Stimulated activated CD4-positive, alpha-beta T cell treated with anti-CD3 and anti-CD28 coated beads, Interleukin-2, amount 100 ng/mL, for 4 hours (primary cell): ENCODE measurements around the gene RNASE12.
"Not testable (repeated sequence)": the region's sequence is repeated elsewhere in the genome, so short reads cannot be mapped to it uniquely, and the experiment has no call there.

Source experiments
- DNase-seq: peaks from one replicate; pipeline ENCODE4 v3.0.0-alpha.2; 2020; ENCODE audit warnings: low read depth

The RNASE12 gene

GRCh38 chr14:20578784-20579502, 12.2 kb downstream of the RNASE12 start:
- DNase-seq, result no peak

- DNase-seq, result no peak
These were observed 12.9 kb downstream of the RNASE12 start for GRCh38 chr14:20578325-20578724.

GRCh38 chr14:20572382-20572990, 18.7 kb downstream of the RNASE12 start:
- DNase-seq, result not testable (repeated sequence)

DNA sequence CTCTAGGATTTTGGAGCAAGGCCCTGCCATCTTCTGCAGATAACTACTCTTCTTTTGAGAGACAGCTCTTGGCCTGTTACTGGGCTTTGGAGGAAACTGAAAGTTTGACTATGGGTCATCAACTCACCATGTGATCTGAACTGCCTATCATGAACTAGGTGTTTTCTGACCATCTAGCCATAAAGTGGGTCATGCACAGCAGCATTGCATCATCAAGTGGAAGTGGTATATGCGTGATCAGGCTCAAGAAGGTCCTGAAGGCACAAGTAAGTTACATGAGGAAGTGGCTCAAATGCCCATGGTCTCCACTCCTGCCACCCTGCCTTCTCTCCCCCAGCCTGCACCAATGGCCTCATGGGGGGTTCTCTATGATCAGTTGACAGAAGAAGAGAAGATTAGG, 20.5 kb downstream of the RNASE12 start:
- not testable (repeated sequence) for DNase-seq

- DNase-seq, result not testable (repeated sequence)
These were observed 21.3 kb downstream of the RNASE12 start for GRCh38 chr14:20569865-20570264.

GRCh38 chr14:20569066-20569465, 22.1 kb downstream of the RNASE12 start:
- no peak for DNase-seq

GRCh38 chr14:20568393-20568792, 22.8 kb downstream of the RNASE12 start:
- no peak for DNase-seq

DNA sequence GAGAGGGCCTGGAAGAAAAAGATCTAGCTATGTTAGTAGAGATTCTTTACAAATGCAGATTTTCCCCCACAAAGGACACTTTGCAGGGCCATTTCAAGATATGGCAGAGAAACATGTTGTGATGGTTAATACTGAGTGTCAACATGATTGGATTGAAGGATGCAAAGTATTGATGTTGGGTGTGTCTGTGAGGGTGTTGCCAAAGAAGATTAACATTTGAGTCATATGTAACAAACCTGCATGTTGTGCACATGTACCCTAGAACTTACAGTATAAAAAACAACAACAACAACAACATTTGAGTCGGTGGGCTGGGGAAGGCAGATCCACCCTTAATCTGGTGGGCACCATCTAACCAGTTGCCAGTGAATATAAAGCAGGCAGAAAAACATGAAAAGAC, 24.0 kb downstream of the RNASE12 start:
- DNase-seq, result not testable (repeated sequence)

GRCh38 chr14:20564501-20564997, 26.6 kb downstream of the RNASE12 start:
- no peak for DNase-seq

- no peak for DNase-seq
These were observed 27.2 kb downstream of the RNASE12 start for GRCh38 chr14:20563971-20564370.

DNA sequence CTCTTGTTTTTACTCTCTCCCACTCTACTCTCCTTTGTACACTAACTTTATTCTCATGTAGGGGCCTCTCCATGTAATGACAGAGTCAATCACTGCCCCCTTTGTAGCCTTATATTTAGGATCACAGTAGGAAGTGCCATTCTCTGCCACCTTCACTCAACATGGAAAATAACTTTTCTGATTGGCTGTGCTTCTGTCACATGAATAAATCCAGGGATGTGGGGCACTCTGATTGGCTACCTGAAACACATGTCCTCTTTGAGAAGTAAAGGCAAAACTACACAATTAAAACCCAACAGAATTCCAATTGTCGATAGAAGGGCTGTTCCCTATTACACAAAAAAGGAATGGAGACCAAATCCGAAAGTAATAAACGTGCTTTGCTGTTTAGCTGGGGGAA, 30.2 kb downstream of the RNASE12 start, which contains the start of gene RNASE9:
Gene RNASE9, minus strand, starts transcription at position 87 of the 400 bp plus-strand sequence.
- no peak for DNase-seq

DNA sequence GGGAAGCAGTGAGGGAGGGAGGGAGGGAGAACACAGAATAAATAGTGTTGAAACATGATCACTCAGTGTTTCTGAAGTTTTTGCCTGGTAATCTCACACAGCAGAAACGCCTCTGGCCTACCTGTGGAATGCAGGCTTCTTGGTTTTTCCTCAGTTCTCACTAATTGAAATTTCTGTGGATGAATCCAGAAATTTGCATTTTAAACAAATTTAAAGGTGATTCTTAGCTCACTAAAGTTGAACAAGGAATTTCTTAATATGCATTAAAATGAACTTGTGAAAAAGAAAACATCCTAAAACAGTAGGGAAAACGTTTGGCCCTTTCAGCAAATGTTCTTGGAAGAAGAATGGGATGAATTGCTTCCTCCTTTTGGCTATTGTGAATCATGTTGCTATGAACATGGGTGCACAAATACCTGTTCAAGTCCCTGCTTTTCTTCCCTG, 31.7 kb downstream of the RNASE12 start:
- DNase-seq, result no peak

GRCh38 chr14:20557212-20557542, 34.0 kb downstream of the RNASE12 start:
- DNase-seq, result no peak

- no peak for DNase-seq
These were observed 34.5 kb downstream of the RNASE12 start for GRCh38 chr14:20556500-20557211.

- no peak for DNase-seq
These were observed 35.3 kb downstream of the RNASE12 start for GRCh38 chr14:20555845-20556244.

DNA sequence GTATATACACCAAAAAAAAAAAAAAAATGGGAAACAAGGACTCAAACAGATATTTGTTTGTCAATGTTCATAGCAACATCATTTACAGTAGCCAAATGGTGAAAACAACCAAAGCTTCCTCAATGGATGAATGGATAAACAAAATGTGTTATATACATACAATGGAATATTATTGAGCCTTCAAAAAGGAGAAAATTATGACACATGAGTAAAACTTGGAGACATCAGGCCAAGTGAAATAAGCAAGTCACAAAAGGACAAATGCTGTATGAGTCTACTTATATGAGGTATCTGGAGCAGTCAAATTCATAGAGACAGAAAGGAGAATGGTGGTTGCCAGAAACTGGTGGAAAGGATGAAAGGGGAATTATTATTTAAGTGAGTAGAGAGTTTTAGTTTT, 38.2 kb downstream of the RNASE12 start:
- no peak for DNase-seq

- DNase-seq, result no peak
These were observed 39.6 kb downstream of the RNASE12 start for GRCh38 chr14:20551606-20552005.

GRCh38 chr14:20550926-20551325, 40.2 kb downstream of the RNASE12 start:
- DNase-seq, result no peak

DNA sequence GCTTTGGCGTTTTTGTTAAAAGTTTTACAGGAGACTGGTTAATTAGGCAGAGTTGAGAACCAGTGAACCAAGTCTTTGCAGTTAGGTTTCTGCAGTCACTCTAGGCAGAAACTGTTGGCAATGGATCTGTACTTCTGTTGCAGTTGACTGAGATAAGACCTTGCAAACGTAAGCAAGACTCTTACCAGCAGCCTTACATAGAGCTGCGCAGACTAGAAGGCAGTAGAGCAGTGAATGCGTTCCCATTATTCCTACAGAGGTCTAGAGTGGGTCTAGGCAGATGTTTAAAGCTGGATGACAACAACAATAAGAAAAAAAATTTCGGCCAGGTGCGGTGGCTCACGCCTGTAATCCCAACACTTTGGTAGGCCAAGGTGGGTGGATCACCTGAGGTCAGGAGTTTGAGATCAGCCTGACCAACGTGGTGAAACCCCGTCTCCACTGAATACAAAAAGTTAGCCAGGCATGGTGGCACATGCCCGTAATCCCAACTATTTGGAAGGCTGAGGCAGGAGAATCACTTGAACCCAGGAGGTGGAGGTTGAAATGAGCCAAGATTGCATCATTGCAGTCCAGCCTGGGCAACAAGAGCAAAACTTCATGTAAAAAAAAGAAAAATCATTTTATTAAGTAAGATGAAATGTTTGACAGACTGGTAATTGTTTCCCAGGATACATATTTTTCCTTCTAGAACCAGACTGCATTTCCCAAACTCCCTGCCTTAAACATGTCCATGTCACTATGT, 42.6 kb downstream of the RNASE12 start:
- no peak for DNase-seq

GRCh38 chr14:20546877-20547276, 44.3 kb downstream of the RNASE12 start:
- DNase-seq, result no peak
